GM19025 (cell line): Measurements from ENCODE around the gene NELL1.
A peak's percentile ranks its signal among the peaks of the same experiment; 100 is the strongest.
"Not testable (repeated sequence)": the region's sequence is repeated elsewhere in the genome, so short reads cannot be mapped to it uniquely, and the experiment has no call there.

ENCODE experiments used
- ATAC-seq: cut with Tn5 transposase; IDR thresholded peaks from one replicate; pipeline ENCODE4 v1.9.1; 2021; ENCODE audit warnings: mild to moderate bottlenecking, low read depth, moderate library complexity; ENCODE audit not compliant: unreplicated experiment

The NELL1 gene

DNA sequence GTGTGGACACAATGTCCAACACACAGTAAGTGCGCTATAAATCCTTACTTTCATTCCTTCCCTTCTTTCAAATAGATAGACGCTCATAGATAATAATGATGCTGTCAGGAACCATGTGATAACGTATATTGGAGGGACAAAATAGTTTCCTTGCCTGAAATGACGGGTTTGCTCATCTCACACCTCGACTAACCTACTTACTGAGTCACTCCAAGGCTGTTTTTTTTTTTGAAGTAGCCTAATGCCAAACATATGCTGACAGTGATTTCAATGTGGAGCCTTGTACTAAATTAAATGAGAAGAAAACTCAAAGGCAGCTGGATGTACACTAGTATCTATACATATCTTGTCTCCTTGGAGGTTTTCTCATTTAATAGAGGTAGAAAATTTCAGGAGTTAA lies 400.5 kb downstream of the NELL1 start:
- no peak for ATAC-seq

DNA sequence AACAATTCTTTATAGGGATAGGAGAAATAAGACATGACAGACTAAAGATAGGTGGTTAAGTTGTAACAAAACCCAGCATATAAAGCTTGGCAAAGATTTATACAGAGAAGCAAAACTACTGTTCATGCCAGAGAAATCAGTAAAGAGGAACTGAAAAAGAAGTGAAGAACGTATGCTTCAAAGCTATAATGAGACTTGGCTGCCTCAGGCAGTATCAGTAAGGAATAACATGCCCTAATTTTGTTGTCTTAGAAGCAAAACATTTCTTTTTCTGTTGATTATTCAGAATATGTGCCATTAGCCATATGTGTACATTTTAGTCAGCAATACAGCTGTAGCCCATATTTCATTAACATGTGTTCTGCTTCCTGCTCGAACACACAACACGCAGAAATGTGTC lies 403.2 kb downstream of the NELL1 start:
- ATAC-seq, result peak; percentile 61

DNA sequence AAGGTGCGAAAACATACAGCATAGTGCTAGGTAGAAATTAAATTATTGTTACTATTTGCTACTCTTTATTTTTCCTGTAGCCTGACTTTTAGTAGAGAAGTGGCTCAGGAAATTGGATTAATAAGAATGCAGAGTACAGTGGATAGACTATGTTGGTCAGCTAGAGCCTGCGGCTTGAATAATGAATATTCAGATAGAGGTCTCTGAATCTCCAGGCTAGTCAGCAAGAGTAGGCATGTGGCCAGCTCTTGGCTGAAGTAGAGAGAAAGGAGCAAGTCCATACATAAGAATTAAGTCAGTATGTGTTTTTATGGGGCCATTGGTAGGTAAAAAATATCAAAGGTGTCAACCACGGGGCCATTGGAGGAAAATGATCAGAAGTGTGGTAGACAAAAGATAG lies 413.5 kb downstream of the NELL1 start:
- no peak for ATAC-seq

DNA sequence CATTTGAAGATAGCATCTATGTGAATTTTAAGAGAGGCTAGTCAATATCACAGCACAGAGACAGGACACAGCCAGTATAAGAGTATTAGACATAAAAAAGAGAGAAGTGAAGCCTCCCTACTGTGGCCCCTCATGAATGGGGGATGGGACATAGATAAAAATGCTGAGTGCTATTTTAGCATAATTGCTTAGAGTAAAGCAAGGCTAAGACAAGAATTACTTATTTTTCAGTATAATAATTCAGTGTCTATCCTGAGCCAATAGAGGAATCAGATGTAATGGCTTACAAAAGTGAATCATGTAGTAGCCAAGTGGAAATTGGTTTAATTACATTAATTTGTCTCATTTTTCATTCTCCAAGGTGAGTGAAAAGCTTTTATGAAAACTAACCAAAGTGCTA lies 419.5 kb downstream of the NELL1 start:
- no peak for ATAC-seq

DNA sequence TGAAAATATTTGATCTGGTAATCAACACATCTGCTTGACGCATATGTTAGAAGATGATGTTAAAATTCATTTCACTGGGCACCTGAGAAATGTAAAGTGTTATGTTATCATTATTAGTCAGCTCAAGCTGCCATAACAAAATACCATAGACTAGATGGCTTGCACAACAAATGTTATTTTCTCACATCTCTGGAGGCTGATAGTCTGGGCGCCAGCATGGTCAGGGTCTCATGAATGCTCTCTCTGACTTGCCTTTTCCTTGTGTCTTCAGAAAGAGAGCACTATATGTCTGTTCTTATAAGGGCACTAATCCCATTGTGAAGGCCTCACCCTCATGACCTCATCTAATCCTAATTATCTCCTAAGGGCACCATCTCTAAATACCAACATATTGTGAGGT lies 435.3 kb downstream of the NELL1 start:
- ATAC-seq, result no peak

DNA sequence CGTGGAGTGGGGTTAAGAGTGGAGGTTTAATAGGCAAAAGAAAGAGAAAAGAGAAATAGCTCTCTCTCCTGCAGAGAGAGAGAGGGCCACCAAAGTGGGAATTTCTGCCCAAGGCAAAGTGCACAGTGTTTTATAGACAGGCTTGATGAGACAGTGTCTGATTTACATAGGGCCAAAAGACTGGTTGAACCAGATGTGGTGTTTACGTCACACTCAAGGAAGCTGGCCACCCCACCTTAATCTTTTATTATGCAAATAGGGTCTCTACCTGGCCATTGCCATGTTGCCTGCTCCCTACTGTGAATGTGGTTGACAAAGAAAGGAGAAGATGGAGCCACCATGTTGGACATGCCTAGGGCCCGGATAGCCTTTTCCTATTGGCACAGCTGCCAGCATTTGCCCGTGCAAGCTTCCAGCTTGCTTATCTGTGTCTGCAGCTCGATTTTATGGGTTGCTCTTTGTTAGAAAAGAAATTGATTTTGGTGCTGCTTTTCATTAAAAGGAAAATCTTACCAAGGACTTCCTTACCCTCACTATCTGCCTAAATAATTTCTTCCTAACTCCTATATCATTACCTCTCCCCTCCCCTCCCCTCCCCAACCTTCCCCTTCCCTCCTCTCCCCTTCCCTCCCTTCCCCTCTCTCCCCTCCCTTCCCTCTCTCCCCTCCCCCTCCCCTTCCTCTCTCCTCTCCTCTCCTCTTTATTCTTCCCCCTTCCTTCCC lies 436.0 kb downstream of the NELL1 start:
- ATAC-seq, result no peak

DNA sequence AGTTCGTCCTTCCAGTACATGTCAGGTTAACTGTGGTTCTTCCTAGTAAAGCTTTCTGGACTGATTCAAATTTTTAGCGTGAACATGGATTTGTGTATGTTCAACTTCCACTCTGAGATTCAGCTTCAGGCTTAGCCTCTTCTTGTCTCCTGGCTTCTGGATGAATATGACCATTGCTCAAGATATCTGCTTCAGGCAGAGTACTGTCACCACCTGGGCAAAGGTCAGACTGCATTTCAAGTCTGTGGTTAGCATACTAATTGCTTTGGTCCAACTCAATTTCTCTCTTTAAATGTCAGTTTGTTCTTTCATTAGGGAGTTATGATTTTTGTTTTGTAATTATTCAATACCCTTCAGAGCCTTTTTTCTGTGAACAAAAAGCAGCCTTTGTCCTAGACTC lies 440.0 kb downstream of the NELL1 start:
- ATAC-seq, result no peak

DNA sequence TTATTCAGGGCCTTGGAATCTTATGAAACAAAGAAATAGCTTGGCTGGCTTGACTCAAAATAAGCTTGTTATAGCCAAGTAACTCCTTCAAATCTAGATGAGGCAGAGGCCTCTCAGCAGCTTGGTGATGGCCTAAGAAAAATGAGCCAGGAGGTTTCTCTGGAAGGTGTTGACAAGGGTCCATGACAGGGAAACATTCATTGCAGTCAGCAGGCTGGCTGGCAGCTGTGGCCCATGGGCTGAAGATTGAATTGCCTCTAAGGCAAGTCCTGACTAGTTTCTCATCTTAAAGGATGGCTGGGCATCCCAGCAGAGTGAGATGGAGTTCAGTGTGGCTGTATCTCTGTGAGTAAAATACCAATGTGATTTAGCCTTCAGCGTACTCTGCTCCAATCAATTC lies 441.0 kb downstream of the NELL1 start:
- no peak for ATAC-seq

DNA sequence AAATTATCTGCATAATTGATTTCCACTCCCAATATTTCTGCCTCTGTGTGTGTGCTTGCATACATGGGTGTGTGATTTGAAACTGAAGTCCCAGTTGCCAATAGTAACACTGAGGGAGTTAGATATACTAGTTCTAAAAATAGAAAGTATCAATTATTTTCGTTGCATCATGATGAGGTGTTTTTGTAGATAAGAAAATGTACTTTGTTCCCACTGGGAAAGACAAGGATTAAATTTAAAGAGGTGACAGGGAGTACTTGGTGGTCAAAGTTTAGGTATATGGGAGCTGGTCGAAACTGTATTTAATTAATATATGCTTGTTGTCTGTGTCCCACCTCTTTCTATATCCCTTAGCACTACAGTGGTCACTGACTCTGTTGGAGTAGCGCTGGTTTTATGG lies 444.5 kb downstream of the NELL1 start:
- ATAC-seq, result no peak

DNA sequence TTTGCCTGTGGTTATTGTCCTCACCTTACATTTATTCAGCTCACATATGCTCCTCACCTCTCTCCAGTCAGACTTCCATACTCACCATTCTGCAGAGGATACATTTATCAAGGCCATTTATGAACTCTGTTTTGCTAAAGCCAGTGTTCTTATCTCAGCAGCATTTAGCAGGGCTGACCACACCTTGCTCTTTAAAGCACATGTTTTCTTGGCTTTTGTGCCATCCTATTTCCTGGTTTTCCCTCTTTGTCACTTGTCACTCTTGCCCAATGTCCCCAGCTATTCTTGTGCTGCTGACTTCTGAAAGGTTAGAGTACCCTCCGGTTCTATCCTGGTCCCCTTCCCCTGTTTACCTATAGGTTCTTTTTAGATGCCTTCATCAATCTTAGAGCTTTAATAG lies 446.6 kb downstream of the NELL1 start:
- ATAC-seq, result no peak

DNA sequence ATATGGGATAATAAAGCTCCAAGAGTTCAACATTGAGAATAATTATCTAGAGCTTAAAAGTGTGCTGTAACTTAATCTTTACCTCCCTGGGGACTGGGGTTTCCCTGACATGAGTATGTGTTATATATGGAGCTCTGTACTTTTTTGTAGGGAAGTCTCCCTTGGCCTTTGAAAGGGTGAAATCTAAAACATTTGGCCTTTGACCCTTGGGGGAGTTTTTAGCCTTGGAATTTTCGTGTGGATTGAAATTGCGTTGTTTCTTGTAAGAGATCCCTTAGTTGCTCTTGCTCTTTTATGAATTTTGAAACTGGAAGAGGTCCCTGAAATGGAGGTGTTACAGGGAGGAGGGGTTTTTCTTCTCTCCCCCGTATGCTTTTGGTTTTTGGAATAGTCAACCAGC lies 450.0 kb downstream of the NELL1 start:
- ATAC-seq, result no peak

DNA sequence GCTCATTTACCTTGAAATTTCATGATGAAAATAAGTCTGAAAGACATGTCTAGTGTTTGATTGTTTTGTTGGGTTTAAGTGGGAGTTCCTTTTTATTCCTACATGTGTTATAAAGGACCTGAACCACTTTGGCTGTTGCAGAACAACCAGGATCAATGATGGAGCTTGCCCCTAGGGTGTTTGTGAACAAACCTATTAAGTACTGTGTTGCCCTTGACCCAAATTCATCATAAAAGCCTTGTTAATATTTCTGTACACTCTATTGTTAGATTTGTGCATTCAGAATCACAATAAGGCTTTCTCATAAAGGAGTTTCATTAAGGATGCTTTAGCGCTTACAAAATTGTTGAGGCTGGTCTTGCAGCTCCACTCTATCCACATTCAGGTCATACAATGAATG lies 452.6 kb downstream of the NELL1 start:
- ATAC-seq, result no peak

DNA sequence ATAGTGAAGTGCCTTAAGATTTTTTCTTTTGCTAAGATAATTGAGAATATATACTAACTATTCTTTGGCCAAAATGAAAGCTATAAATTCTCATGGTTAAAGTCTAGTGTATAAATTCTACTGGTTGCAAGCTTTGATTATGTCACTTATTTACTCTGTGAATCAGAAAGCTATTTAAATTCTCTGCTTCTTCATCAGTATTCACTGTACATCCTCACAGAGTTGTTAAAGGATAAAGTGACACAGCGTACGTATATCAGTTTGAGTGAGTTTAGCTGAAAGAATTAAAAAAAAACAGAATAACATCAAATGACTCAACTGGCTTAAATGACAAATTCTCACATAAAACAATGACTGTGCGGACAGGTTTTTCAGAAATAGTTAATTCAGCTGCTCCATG lies 453.1 kb downstream of the NELL1 start:
- ATAC-seq, result no peak

DNA sequence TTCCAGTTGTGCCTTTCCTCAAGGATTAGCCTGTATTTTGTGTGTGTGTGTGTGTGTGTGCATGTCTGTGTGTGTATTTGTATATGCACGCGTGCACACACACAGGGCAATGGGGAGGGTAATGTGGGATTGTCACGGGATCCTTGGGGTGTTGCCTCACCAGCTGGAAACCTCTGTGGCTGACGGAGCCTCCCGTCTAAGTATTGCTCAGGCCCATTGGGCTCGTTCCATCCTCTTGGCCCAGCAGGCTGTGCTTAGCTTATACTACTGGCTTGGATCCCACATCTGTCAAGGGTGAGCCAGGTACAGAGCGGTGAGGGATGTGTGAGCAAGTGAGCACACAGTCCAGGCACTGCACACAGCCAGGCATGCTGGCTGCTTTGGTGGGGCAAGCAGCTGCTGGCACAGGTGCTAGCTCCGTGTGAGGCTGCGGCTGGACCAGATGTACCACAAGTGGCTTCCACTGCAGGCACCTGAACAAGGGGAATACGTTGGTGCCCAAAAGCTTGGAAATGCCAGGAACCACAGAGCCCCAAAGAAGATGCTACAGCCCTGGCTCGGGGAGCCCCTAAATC lies 462.8 kb downstream of the NELL1 start:
- no peak for ATAC-seq

DNA sequence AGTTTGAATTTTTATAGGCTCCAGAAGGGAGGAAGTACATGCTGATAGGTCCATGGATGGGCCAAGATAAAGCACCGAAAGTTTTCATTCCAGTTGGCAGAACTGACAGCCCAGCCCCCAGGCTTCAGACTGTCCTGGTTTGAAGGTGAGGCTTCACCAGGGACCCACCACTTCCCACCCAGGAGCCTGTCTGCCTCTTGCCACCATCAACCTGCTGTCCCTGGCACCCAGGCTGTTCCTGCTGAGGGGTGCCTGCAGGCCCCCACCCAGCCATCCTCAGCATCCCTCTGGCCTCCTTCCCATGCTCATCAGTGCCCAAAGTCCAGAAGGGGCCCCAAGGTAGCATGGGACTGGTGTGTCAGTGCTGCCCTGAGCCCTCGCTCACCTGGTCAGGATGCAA lies 463.9 kb downstream of the NELL1 start:
- ATAC-seq, result no peak

DNA sequence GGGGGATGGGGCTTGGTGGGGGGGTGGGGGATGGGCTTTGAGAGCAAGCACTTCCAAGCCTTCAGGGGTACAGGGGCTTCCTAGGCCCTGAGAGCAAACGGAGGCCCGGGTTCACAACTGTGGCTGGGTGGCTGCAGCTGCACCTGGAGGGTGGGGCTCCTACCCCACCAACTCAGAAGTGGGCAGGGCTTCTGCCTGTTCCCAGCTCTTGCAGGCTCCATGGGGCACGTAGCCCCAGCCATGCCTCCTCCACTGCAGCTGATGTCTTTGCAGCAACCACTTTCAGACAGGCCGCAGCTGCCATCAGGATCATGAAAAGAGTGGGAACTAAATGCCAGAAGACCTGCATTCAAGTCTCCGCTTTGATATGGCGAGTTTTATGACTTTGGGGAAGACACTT lies 464.3 kb downstream of the NELL1 start:
- no peak for ATAC-seq

DNA sequence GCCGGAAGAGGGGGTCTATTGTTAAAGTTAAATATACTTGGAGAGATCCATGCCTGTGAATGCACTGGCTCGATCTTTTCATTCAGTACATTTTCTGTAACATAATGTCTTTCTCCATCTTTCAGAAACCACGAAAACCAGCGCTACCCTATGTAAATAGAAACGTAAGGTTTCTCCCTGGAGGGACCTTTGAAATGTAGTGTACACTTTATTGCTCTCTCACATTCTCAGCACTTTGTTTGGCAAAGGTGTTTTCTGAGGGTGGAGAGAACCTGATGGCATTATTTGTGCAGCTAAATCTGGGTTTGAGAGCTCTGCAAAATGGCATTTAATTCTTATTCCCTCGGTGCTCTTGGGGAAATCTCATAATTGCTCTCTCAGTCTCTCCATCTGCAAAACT lies 468.4 kb downstream of the NELL1 start:
- no peak for ATAC-seq

DNA sequence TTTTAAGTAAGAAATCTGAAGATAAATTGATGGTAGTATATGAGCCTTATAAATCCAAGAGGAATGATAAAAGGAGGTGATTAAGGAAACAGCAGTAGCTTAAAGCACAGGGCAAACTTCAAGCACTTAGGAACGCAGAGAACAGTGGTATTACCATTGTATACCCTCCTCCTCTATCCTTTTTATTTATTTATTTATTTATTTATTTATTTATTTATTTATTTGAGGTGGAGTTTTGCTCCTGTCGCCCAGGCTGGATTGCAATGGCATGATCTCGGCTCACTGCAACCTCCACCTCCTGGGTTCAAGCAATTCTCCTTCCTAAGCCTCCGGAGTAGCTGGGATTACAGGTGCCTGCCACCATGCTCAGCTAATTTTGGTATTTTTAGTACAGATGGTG lies 472.2 kb downstream of the NELL1 start:
- ATAC-seq, result not testable (repeated sequence)

DNA sequence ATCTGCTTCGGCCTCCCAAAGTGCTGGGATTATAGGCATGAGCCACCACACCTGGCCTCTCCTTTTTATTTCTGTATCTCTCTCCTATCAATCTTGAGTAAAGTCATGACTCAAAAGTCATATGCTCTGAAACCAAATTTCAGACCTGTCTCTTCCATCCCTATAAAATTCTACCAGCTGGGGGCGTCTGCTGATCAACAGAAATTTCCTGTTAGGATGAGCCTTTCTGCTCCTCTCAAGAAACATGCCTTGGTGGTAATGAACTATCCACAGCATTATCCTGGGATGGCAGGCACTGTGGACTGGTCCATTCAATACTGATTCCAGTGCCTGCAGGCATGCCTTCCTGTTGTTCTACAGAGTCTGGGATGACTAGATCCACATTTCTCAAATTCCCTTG lies 472.6 kb downstream of the NELL1 start:
- no peak for ATAC-seq

DNA sequence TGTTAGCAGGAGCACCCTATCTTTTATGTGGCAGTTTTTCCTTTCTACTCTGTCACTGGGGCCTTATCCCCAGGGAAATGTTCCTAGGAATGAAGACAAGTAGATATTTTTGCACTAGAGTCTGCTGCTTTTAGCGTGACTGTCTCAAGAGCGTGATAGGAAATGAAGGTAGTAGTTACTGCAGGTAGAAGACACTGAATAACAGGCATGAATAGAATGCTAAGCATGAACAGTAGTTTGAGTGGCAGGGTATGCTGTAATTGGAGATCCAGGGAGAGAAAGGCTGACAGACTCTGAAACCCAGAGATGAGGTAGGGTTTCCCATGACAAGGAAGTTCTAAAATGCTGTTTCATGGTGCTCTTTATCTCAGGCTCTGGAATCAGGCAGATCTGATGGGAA lies 475.1 kb downstream of the NELL1 start:
- no peak for ATAC-seq

DNA sequence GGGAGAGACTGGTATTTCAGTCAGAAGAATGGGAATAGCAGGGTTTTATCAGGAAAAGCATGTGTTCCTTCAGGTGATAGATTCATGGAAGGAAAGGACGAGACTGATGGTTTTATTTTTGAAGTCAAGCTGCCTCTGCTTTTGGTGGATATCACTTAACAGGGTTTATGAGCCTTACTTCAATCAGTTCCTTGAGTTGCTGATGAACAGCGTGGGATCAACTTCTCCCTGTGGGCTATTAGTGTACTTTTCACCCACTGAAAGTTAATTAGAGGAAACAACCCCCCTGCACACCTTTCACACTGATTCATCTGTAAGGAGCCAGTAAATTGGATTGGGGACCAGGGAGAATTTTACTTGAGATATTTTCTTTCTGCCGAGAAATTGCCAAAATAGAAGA lies 479.0 kb downstream of the NELL1 start:
- ATAC-seq, result no peak

DNA sequence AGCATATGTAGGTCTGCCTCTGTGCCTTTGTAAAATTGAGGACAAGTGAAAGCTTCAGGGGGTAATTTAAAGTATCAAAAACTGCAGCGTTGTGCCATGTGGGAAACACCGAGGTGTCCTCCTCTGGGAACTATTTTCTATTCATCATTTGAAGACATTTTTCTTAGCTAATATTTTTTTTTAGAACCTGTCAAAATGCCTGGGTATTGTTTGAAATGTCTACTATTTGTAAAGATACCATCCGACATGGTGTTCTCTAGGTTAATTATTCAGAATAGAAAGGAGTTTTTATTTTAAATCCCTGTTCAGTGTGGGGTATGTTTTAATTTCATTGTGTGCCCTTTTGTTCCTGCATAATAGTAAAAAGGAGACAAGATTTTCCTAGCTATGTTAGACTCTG lies 490.8 kb downstream of the NELL1 start:
- ATAC-seq, result no peak

DNA sequence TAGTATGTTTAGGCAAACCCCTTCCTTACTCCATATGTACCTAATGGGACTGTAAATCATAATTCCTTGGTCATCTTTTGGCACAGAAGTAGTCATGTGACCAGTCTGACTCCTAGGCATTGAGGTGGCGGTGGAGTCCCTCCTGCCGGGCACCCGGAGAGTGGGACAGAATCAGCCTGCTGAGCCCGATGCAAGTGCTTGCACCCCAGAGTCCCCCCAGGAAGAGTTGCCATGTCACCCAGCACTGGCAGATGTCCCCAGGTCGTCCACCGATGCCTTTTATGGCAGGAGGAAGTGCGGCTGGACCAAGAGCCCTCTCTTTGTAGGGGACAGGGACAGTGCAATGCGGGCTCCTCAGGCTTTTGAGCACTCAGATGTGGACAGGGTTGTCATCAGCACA lies 500.3 kb downstream of the NELL1 start:
- ATAC-seq, result no peak
